HepG2 (cell line): ENCODE results near the gene ERCC2. TPM values are rescaled to one million over a fixed set of nuclear protein-coding genes. Genes with fewer than 3 reads are reported as not detected.
"Not testable (repeated sequence)": the region's sequence is repeated elsewhere in the genome, so short reads cannot be mapped to it uniquely, and the experiment has no call there.

Experiments
- ATAC-seq: fragments of 200-7000 bp; cut with Tn5 transposase; 3 replicates; pipeline ENCODE4 v1.9.1; 2020; ENCODE audit warnings: mild to moderate bottlenecking, moderate library complexity
- BruUV-seq: library from RNA; stranded (reverse); fragments of 400-500 nt; replicated peaks from 2 replicates; lab custom pipeline; 2021; lab: Mats Ljungman, UMichigan
- CTCF ChIA-PET: fragments of 300-600 bp; formaldehyde crosslinking; extraction: SDS; loops from one replicate; lab custom pipeline; 2021; ENCODE audit warnings: low total read pairs, inconsistent platforms, low intra/inter-chr PET ratio; lab: Yijun Ruan, JAX
- POLR2A ChIA-PET: fragments of 350-600 bp; sonication (Branson Sonifier 250); formaldehyde crosslinking; loops from one replicate; lab custom pipeline; 2020; ENCODE audit warnings: antibody characterized with exemption, inconsistent platforms; lab: Yijun Ruan, JAX
- DNase-seq: peaks from one replicate; pipeline ENCODE4 v3.0.0-alpha.2; 2015; ENCODE audit warnings: low spot score
- FAIRE-seq: peaks from 3 replicates; lab custom pipeline; 2011; peaks lifted over from hg19 to GRCh38; lab: Jason Lieb, UNC
- H2AFZ ChIP-seq: one replicate; pipeline ENCODE4 v1.6.1; 2011; ENCODE audit warnings: low read length, inconsistent platforms
- H3K27ac ChIP-seq: fragments of 300-600 bp; 3 replicates; pipeline ENCODE4 v1.8.0; 2011; ENCODE audit warnings: mixed run types, mild to moderate bottlenecking, mixed read lengths, low read length, inconsistent platforms; ENCODE audit not compliant: insufficient read depth; ENCODE audit errors: extremely low read length
- H3K27me3 ChIP-seq, 2 experiments: fragments of 200-600 bp in 1 of 2; 2 replicates in 1 of 2; 3 replicates in 1 of 2; pipeline versions ENCODE4 v1.6.0 to v1.8.0; 2011; ENCODE audit warnings: low read length in 2 of 2, mild to moderate bottlenecking in 2 of 2, moderate library complexity in 2 of 2, inconsistent platforms in 1 of 2; ENCODE audit not compliant: insufficient read depth in 2 of 2, control insufficient read depth in 1 of 2
- H3K36me3 ChIP-seq, 2 experiments: fragments of 200-600 bp in 1 of 2; replicated peaks in 1 of 2; 2 replicates in 1 of 2; 3 replicates in 1 of 2; pipeline versions ENCODE4 v1.5.1 to v1.8.0; 2011; ENCODE audit warnings: low read length in 2 of 2, inconsistent platforms in 1 of 2; ENCODE audit not compliant: insufficient read depth in 2 of 2, control insufficient read depth in 1 of 2
- H3K4me1 ChIP-seq: 2 replicates; pipeline ENCODE4 v1.5.1; 2012; ENCODE audit warnings: low read length, inconsistent platforms; ENCODE audit not compliant: insufficient read depth
- H3K4me2 ChIP-seq: 2 replicates; pipeline ENCODE4 v1.6.0; 2011; ENCODE audit warnings: low read depth, low read length, inconsistent platforms
- H3K4me3 ChIP-seq, 3 experiments: fragments of 200-600 bp in 1 of 3; sonication (generic), shearing (Covaris generic) in 1 of 3; replicated peaks in 1 of 3; 2 replicates each; pipeline ENCODE4 v1.5.1; 2011 to 2016; ENCODE audit warnings: low read length in 3 of 3, inconsistent platforms in 2 of 3, low read depth in 2 of 3, mild to moderate bottlenecking in 2 of 3, control low read depth in 1 of 3, mixed read lengths in 1 of 3; ENCODE audit not compliant: insufficient read depth in 1 of 3
- H3K79me2 ChIP-seq: one replicate; pipeline ENCODE4 v1.6.1; 2011; ENCODE audit warnings: low read length, inconsistent platforms; ENCODE audit not compliant: insufficient read depth
- H3K9ac ChIP-seq: 2 replicates; pipeline ENCODE4 v1.6.0; 2011; ENCODE audit warnings: mild to moderate bottlenecking, low read depth, low read length, inconsistent platforms; ENCODE audit not compliant: insufficient read depth
- H3K9me3 ChIP-seq: 2 replicates; pipeline ENCODE4 v1.5.1; 2012; ENCODE audit warnings: mild to moderate bottlenecking, low read length
- H4K20me1 ChIP-seq: 2 replicates; pipeline ENCODE4 v1.6.0; 2011; ENCODE audit warnings: inconsistent platforms, mild to moderate bottlenecking, low read length, moderate library complexity; ENCODE audit not compliant: insufficient read depth
- E2F2 ChIP-seq: sonication (generic); formaldehyde crosslinking; IDR thresholded peaks from 2 replicates; pipeline ENCODE4 v1.4.0; 2020; ENCODE audit warnings: missing genetic modification reagents, borderline replicate concordance
- KDM1A ChIP-seq: IDR thresholded peaks from 2 replicates; pipeline ENCODE4 v1.6.1; 2016; ENCODE audit warnings: missing compliant biosample characterization
- KDM5A ChIP-seq: fragments of 200-600 bp; sonication (generic); IDR thresholded peaks from 2 replicates; pipeline ENCODE4 v1.7.0; 2018; ENCODE audit warnings: antibody characterized with exemption, mild to moderate bottlenecking, low read length, borderline replicate concordance
- ZFP62 ChIP-seq: sonication (generic); formaldehyde crosslinking; IDR thresholded peaks from 2 replicates; pipeline ENCODE4 v1.4.0; 2020; ENCODE audit warnings: missing genetic modification reagents
- ZNF629 ChIP-seq: sonication (generic); formaldehyde crosslinking; conservative IDR thresholded peaks from 2 replicates; pipeline ENCODE4 v1.5.0; 2020; ENCODE audit warnings: missing genetic modification reagents
- ZNF768 ChIP-seq: sonication (generic); formaldehyde crosslinking; IDR thresholded peaks from 2 replicates; pipeline ENCODE4 v1.4.0; 2020; ENCODE audit warnings: missing genetic modification reagents
- WGBS: methylation state at CpG from one replicate; pipeline ENCODE4 v1.1.6; 2017; ENCODE audit warnings: low lambda C conversion rate; 5-methylcytosine and 5-hydroxymethylcytosine counted together
- in situ Hi-C: cut with HindIII; loops from 2 replicates; pipeline ENCODE4 v1.10.0; 2017; ENCODE audit warnings: low pct_unique_long_range_greater_than_20kb; ENCODE audit not compliant: extremely low pct_ligation_motif_present
- intact Hi-C: fragments of 100-400 bp; cut with micrococcal nuclease; formaldehyde crosslinking; loops from one replicate; pipeline ENCODE4 v1.10.0; 2022; ENCODE audit not compliant: unreplicated experiment
- polyA plus RNA-seq, 8 experiments: library from polyadenylated mRNA; depleted of rRNA in 3 of 8; stranded (reverse) in 7 of 8; unstranded in 1 of 8; fragments of >200 nt; fragmentation: Illumina TruSeq in 4 of 8; extraction: Trizol in 4 of 8; gene quantifications; 2 replicates each; pipeline versions ENCODE4 v1.2.1 to v1.2.3, GENCODE V29; 2011 to 2016; ENCODE audit warnings: low read depth in 4 of 8, missing spikeins in 1 of 8, mixed read lengths in 1 of 8; ENCODE audit not compliant: insufficient read depth in 1 of 8
- total RNA-seq, 5 experiments: library from RNA; depleted of rRNA; stranded (reverse); fragments of >200 nt; fragmentation: Illumina TruSeq; extraction: Trizol; gene quantifications; 2 replicates each; pipeline ENCODE4 v1.2.3, GENCODE V29; 2016; ENCODE audit warnings: low read depth in 1 of 5

The ERCC2 gene
- total and polyA plus RNA-seq, 2 of the 13 experiments (the other 11 are each of a cell fraction or from before 2014, with no cell fraction given) = 25.4 to 49.2 TPM

DNA sequence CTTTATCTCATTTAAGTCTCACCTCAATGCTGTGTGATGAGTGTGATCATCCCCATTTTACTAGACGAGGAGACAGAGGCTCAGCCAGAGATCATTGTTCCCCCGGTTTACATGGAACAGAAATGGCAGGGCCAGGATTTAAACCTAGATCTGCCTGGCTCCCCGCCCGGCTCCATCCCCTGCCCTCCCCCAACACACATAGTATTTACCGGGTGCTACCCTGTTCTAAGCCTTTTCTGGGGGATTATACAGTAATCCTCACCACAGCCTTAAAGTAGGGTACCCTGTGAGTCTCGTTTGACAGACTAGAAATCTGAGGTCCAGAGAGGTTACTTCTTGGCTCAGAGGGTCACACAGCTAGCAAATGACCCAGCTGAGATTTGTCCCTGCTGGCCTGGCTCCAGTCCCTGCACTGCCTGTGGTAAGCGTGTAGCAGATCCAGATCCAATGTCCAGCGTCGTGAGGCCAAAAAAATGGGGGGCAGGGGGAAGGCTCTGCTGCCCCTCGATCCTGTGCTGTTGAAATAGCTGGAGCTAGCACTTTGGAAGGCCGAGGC lies 33.6 kb downstream of the ERCC2 start:
- CTCF ChIA-PET = no interaction called here
- 18% methylated on average over 10 of the region's 11 CpGs for WGBS
- H3K4me3 ChIP-seq = no peak overlapping the region
- H3K9ac ChIP-seq = no peak overlapping the region
- peaks cover 4 to 21% of the 10 kb centered on the region in 2 experiments; a peak in 4 of 5 replicates for H3K27me3 ChIP-seq
- peaks cover 40% of the 10 kb centered on the region for H3K4me1 ChIP-seq
- TF ChIP-seq ZNF768 (CRISPR knock-in tag) (peak; percentile 86), E2F2 (CRISPR knock-in tag) (no peak), ZFP62 (no peak), KDM5A (no peak)
- TF ChIP-seq, all 625 proteins: peak for 1
- ATAC-seq (no peak), FAIRE-seq (no peak), DNase-seq (no peak)
- no TSS peak for BruUV-seq
- no peak overlapping the region for H3K4me2 ChIP-seq
- no peak overlapping the region for H3K27ac ChIP-seq
- H4K20me1 ChIP-seq = no peaks in the 10 kb centered on the region
- no peaks in the 10 kb centered on the region for H3K9me3 ChIP-seq
- in situ Hi-C loops (no loop called here), intact Hi-C loops (no loop called here)
- POLR2A ChIA-PET = interaction anchor here (0.6 kb wide), 1 partner anchor 135 kb away, joined by 4 read pairs; no protein-coding TSS in a partner anchor
- H3K36me3 ChIP-seq = no peaks in the 10 kb centered on the region
- no peaks in the 10 kb centered on the region for H3K79me2 ChIP-seq
- no peak overlapping the region for H2AFZ ChIP-seq

- in situ Hi-C loops, H3K27me3 ChIP-seq, H3K9me3 ChIP-seq, BruUV-seq, H3K36me3 ChIP-seq, H3K79me2 ChIP-seq, POLR2A ChIA-PET, H3K4me3 ChIP-seq, H3K4me2 ChIP-seq, H3K9ac ChIP-seq, CTCF ChIA-PET, intact Hi-C loops, DNase-seq, H2AFZ ChIP-seq, FAIRE-seq, ATAC-seq, H3K27ac ChIP-seq, H4K20me1 ChIP-seq: not testable (repeated sequence)
- H3K4me1 ChIP-seq = peaks cover 37% of the 10 kb centered on the region
- WGBS = 65% methylated on average over 4 of the region's 4 CpGs
- peak; percentile 91 for TF ChIP-seq ZNF629 (CRISPR knock-in tag)
- TF ChIP-seq KDM1A = 0 out of 2 replicates have a peak, but pooled peaks have one; percentile 47
Measured at GRCh38 chr19:45334881-45335280, 35.5 kb downstream of the ERCC2 start.
